ENCODE measurements around the gene GREB1L. TPM values are rescaled to one million over a fixed set of nuclear protein-coding genes. Genes with fewer than 3 reads are reported as not detected.

GREB1L gene
- polyA plus RNA-seq, 1 of the 3 experiments (the other 2 are of a cell fraction) = under 0.01 TPM

DNA sequence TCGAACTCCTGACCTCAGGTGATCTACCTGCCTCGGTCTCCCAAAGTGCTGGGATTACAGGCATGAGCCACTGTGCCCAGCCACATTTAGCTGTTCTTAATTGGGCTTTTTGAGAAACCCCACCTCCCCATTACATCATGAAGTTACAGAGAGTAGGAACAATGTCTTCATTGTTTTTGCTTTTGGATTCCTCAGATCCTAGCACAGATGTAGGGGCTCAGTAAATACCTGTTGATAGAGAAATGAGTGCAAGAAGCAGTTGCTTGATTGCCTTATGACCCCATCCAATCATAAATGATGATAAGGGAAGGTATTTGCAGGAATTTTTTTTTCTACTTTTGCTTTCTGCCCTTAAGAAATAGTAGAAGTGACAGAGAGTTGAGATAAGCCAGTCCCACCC, 25.4 kb downstream of the GREB1L start:
- Histone ChIP-seq H3K27me3 (ENCODE audit: insufficient read depth) (0 out of 2 replicates have a peak, but pooled peaks cover 6% of the 10 kb centered on the region), H2AFZ (ENCODE audit: low read depth) (no peak overlapping the region), H3K27ac (ENCODE audit: low read depth in 2 of 2, low read length in 1 of 2) (no peak overlapping the region), H3K9me3 (no peaks in the 10 kb centered on the region), H3K4me2 (no peak overlapping the region), H3F3A (replicated peaks; ENCODE audit: insufficient read depth) (no peaks in the 10 kb centered on the region), H3K4me1 (ENCODE audit: control insufficient read depth in 1 of 2, insufficient read depth in 2 of 2, low read depth in 1 of 2, low read length in 1 of 2) (no peaks in the 10 kb centered on the region), H4K20me1 (ENCODE audit: insufficient read depth) (no peaks in the 10 kb centered on the region), H3K9me2 (no peaks in the 10 kb centered on the region), H3K36me3 (replicated peaks in 1 of 2; ENCODE audit: control insufficient read depth in 1 of 2, insufficient read depth in 2 of 2, low read length in 1 of 2) (no peaks in the 10 kb centered on the region), H3K9ac (no peak overlapping the region), H3K4me3 (ENCODE audit: low read depth in 2 of 2, low read length in 1 of 2) (no peak overlapping the region), H3K79me2 (ENCODE audit: insufficient read depth) (no peaks in the 10 kb centered on the region)
- POLR2A ChIA-PET = no interaction called here
- WGBS (ENCODE audit: low lambda C conversion rate) = 9% methylated on average over 2 of the region's 2 CpGs
- TF ChIP-seq POLR2AphosphoS5 (IDR thresholded peaks at IDR 0.05; ENCODE audit: low read depth, low read length) (no peak), SMC3 (IDR thresholded peaks at IDR 0.05; ENCODE audit: low read depth, low read length) (no peak), FOXM1 (IDR thresholded peaks at IDR 0.05; ENCODE audit: low read depth) (no peak), GABPA (IDR thresholded peaks at IDR 0.05; ENCODE audit: low read depth) (no peak), SIN3A (IDR thresholded peaks at IDR 0.05; ENCODE audit: borderline replicate concordance, low read depth, low read length) (no peak), FOXJ3 (CRISPR knock-in tag; IDR thresholded peaks at IDR 0.05) (no peak), RFX5 (IDR thresholded peaks at IDR 0.05; ENCODE audit: low read length) (no peak), EZH2phosphoT487 (IDR thresholded peaks at IDR 0.05; ENCODE audit: borderline replicate concordance, low read depth) (no peak), RXRA (IDR thresholded peaks at IDR 0.05; ENCODE audit: borderline replicate concordance, low read depth) (no peak), EP300 (IDR thresholded peaks at IDR 0.05; ENCODE audit: borderline replicate concordance in 1 of 2, low read depth in 1 of 2, low read length in 1 of 2) (no peak), TCF12 (IDR thresholded peaks at IDR 0.05) (no peak), USF2 (IDR thresholded peaks at IDR 0.05; ENCODE audit: borderline replicate concordance, low read depth, low read length) (no peak), PBX3 (IDR thresholded peaks at IDR 0.05) (no peak), NFIC (IDR thresholded peaks at IDR 0.05; ENCODE audit: borderline replicate concordance) (no peak)
- TF ChIP-seq, protein P1, sequence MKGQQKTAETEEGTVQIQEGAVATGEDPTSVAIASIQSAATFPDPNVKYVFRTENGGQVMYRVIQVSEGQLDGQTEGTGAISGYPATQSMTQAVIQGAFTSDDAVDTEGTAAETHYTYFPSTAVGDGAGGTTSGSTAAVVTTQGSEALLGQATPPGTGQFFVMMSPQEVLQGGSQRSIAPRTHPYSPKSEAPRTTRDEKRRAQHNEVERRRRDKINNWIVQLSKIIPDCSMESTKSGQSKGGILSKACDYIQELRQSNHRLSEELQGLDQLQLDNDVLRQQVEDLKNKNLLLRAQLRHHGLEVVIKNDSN (IDR thresholded peaks at IDR 0.05; ENCODE audit: borderline replicate concordance, low read depth) = no peak
- TF ChIP-seq, protein P2, sequence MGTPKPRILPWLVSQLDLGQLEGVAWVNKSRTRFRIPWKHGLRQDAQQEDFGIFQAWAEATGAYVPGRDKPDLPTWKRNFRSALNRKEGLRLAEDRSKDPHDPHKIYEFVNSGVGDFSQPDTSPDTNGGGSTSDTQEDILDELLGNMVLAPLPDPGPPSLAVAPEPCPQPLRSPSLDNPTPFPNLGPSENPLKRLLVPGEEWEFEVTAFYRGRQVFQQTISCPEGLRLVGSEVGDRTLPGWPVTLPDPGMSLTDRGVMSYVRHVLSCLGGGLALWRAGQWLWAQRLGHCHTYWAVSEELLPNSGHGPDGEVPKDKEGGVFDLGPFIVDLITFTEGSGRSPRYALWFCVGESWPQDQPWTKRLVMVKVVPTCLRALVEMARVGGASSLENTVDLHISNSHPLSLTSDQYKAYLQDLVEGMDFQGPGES (IDR thresholded peaks at IDR 0.05; ENCODE audit: low read depth, low read length) = no peak
- TF ChIP-seq, protein P3, sequence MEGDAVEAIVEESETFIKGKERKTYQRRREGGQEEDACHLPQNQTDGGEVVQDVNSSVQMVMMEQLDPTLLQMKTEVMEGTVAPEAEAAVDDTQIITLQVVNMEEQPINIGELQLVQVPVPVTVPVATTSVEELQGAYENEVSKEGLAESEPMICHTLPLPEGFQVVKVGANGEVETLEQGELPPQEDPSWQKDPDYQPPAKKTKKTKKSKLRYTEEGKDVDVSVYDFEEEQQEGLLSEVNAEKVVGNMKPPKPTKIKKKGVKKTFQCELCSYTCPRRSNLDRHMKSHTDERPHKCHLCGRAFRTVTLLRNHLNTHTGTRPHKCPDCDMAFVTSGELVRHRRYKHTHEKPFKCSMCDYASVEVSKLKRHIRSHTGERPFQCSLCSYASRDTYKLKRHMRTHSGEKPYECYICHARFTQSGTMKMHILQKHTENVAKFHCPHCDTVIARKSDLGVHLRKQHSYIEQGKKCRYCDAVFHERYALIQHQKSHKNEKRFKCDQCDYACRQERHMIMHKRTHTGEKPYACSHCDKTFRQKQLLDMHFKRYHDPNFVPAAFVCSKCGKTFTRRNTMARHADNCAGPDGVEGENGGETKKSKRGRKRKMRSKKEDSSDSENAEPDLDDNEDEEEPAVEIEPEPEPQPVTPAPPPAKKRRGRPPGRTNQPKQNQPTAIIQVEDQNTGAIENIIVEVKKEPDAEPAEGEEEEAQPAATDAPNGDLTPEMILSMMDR (IDR thresholded peaks at IDR 0.05) = no peak
- CTCF ChIA-PET = no interaction called here
- DNase-seq = no peak

Data from SK-N-SH (cell line).